KG1 (cell line): Measurements from ENCODE around the gene BLOC1S2.
"Not testable (repeated sequence)": the region's sequence is repeated elsewhere in the genome, so short reads cannot be mapped to it uniquely, and the experiment has no call there.

Experiments
- DNase-seq: peaks from one replicate; lab custom pipeline; 2025; lab: John Stamatoyannopoulos, UW

The BLOC1S2 gene

DNA sequence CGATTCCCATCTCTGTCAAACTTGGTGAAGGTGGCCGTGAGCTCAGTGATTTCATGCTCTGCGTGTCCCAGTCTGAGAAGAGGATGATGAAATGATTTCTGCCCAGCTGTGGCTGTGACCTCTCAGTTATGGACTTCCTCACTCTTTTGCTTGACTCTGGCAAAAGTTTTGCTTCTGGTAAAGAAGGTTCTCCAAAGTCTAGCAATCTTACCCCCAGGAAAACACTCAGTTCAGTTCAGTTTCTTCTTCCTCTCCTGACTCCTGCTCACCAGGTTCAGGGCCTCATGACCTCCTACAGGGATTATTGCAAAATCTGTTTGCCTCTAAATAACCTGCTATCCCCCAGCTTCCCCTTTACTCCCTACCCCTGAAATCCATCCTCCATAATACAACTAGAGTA is 4.9 kb upstream of the BLOC1S2 start:
- DNase-seq: no peak

DNA sequence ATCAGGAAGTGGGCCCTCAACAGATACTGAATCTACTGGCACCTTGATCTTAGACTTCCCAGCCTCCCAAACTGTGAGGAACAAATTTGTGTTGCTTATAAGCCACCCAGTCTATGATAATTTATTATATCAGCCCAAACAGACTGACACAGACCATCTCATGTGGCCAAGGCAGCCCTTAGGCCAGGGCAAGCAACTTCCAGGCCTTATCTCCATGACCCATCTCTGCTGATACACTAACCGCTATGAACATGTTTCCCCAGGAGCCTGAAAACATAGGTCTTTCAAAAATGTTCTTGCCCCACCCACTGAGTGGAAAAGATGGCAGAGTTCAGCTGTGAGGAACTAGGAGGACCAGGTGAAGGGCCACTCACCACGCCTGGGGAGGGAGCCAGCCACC is 3.2 kb upstream of the BLOC1S2 start:
- no peak for DNase-seq

DNA sequence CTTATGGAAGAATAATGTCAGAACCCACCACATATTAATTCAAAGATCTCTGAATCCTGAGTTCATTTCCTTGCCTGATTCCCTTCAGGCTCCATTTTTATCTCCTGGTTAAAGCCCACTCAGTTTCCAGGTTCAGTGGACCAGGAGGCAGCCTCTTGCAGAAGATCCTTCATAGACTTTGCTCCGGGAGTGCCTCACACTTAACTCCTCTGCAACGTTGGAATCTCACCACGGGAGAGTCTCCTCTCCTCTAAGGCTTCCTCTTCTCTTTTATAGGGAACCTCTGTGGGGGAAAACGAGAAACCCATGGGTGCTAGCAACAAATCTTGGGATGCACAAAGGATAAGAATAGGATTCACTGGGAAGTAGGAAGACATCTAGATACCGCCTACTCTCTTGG is 1.7 kb upstream of the BLOC1S2 start:
- DNase-seq: no peak

DNA sequence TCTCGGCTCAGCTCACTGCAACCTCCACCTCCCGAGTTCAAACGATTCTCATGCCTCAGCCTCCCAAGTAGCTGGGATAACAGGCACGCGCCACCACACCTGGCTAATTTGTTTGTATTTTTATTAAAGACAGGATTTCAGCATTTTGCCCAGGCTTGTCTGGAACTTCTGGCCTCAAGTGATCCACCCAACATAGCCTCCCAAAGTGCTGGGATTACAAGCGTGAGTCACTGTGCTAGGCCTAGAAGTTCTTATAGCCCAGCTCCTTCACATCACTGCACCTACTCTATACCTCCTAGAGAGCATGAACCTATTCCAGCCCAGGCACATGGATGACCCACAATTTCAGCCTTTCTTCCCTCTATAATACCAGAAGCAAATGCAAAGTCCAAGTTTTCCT is 1.3 kb upstream of the BLOC1S2 start:
- DNase-seq: no peak

DNA sequence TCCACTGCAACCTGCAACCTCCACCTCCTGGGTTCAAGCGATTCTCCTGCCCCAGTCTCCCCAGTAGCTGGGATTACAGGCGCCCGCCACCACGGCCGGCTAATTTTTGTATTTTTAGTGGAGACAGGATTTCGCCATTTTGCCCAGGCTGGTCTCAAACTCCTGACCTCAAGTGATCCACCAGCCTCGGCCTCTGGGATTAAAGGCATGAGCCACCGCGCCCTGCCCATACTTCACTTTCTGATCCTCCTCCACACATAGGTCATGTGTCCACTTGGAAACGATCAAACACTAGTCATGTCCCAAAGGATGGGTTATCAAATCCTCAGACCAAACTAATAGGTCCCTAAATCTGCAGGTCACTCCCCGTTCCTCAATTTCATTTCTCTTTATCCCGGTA is 1.2 kb downstream of the BLOC1S2 start:
- not testable (repeated sequence) for DNase-seq

DNA sequence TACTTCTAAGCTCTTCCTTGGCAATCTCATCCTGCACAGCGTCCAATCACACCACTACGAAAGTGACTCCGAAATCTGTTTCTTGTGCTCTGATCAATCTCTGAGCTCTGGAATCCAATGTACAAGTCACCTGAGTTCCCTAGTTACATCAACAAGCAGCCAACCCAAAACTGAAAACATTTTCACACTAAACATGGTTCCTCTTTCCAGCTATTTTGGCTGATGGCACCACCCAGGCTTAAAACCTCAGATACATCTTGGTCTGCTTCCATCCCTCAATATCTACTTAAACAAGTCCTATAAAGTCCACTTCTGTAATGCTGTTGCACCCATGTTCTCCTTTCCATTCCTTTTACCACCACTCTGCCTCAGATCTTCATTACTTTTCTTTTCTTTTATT is 3.6 kb downstream of the BLOC1S2 start:
- no peak for DNase-seq

DNA sequence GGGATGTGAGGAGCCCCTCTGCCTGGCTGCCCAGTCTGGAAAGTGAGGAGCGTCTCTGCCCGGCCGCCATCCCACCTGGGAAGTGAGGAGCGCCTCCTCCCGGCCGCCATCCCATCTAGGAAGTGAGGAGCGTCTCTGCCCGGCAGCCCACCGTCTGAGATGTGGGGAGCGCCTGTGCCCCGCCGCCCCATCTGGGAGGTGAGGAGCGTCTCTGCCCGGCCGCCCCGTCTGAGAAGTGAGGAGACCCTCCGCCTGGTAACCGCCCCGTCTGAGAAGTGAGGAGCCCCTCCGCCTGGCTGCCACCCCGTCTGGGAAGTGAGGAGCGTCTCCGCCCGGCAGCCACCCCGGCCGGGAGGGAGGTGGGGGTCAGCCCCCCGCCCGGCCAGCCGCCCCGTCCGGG is 9.5 kb downstream of the BLOC1S2 start:
- DNase-seq: not testable (repeated sequence)

DNA sequence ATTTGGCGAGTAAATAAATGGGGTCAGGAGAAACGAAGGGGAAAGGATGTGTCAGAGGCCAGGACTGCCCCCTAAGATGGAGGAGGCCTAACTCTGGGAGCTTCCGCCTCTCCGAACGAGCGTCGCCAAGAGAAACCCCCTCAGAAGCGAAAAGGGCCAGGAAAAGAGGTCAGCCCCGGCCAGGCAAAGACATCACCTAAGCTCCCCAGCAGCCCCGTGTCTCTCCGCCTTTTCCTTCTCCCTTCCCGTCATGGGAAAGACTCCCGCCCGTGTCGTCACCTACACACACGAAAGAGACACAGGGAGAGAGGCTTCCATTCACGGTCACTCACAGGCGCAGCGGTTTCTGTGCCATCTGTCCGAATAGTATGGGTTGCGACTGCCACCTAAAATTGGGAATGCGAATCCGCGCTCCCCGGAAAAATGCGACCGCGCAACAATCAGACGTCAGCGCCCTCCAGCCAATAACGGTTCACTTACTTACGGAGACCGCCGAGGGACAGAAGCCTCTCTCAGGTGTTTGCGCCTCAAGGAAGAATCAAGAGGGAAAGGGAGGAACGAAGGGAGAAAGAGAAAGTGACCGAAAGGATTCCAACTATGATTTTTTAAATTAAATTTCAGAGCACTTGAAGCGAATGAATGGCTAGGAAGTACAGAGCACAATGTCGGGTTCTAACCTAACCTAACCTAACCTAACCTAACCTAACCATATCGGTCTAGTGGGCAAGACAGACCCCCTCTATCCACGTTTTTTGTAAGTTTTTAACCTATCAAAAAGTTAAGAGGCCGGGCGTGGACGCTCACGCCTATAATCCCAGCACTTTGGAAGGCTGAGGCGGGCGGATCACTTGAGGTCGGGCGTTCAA is 19.0 kb downstream of the BLOC1S2 start, which contains the start of gene CWF19L1:
Gene CWF19L1 (minus strand): TSS at position 400 of the 866 bp plus-strand sequence. CDS start 45 bp downstream, at position 355.
- DNase-seq: peak; percentile 26

DNA sequence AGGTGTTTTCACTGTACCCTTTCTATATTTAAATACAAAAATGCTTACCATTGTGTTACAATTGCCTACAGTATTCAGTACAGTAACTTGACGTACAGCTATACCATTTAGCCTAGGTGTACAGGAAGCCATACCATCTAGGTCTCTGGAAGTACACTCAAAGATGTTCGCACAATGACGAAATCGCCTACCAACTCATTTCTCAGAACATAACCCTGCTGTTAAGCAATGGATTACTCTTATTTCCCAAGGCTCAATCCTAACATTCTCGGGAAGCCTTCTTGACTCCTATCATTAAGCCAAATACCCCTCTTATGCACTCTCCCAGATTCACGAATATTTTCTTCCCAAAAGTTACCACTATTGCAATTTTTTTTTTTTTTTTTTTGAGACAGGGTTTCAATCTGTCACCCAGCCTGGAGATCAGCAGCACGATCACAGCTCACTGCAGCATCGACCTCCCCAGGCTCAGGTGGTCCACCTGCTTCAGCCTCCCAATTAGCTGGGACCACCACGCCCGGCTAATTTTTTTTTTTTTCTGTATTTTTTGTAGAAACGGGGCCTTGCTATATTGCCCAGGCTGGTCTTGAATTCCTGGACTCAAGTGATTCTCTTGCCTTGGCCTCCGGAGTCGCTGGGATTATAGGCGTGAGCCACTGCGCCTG is 20.5 kb downstream of the BLOC1S2 start:
- DNase-seq: no peak

DNA sequence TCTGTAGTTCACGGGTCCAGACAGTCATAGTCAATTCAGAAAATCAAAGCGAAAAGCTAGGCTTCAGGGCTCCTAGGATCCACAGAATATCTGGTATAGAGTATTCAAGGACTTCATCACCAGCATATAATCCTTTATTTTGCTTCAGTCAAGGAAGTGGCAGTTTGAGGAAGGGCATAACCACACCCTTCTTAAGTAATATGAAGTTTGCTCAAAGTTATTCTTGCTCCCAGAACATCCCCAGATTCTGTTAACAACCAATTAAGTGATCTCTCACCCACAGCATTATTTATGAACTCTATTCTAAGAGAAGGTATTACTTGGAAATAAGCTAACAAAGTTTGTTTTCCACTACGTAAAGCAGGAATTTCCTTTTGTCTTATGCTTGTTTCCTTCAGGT is 32.3 kb downstream of the BLOC1S2 start:
- DNase-seq: no peak

DNA sequence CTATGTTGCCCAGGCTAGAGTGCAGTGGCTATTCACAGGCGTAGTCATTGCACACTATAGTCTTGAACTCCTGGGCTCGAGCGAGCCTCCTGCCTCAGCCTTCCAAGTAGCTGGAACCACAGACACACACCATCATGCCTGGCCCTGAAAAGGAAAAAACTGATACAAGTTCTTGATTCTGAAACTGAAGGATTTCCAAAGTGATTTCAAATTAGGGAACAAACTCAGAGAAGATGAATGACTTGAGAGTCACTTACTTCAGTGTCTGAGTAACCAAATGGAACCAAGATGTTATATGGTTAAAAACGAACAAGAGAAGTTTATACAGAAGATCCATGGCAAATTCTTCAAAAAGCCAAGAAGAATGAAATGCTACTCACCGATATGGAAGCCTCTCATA is 33.4 kb downstream of the BLOC1S2 start:
- no peak for DNase-seq

DNA sequence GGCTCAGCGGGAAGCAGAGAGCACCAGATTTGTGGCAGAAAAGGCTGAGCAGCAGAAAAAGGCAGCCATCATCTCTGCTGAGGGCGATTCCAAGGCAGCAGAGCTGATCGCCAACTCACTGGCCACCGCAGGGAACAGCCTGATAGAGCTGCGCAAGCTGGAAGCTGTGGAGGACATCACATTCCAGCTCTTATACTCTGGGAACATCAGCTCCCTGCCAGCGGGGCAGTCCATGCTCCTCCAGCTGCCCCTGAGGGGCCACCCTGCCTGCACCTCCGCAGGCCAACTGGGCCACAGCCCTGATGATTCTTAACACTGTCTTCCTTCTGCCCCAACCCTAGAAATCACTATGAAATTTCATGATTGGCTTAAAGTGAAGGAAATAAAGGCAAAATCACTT is 37.7 kb downstream of the BLOC1S2 start:
- no peak for DNase-seq

DNA sequence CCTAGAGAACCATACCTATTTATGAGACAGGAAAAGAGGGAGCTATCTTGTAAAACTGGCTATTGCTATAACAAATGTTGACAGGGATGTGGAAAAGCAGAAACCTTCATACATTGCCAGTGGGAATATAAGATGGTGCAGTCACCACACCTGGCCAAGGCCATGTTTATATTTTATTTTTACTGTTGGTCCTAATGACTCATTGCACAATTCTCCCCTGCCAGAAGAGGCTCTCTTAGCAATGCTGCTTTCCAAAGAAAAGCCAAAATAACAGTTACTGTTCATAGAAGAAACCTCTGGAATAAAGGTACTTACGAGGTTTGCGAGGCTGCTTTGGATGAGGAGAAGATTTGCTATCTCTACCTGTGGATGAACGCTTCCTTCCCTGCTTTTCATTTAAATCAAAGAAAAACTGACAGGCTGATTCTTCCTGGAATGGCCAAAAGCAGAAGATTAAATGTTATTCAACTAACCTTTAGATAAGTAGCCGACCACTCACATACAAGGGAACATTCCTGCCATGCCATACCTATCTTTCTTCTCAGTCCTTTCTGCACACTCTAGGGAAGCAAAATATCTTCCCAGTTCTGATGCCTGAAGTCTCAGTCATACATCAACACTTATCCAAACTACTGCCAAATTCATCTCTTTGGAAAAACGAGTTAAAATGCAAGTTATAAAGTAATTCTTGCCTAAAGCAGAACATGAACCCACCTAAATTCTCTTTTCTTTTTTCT is 40.8 kb downstream of the BLOC1S2 start:
- DNase-seq: no peak

DNA sequence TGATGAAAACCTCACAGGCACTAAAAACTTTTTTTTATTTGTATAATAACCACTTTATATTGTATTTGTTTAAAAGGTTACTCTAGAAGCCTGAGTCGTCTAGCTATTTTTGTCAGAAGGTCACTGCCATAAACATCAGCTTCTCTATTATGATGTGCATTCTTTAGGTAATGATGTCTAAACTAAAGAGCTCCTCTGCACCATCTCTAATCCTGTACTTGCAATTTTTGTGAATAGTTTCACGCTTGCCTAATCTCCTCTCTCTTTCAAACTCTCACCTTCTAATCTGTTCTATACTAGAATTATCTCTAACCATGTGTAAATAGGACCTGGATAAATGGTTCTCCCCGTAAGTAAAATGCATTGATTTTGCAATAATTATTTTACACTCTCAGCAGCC is 46.6 kb downstream of the BLOC1S2 start:
- DNase-seq: no peak

DNA sequence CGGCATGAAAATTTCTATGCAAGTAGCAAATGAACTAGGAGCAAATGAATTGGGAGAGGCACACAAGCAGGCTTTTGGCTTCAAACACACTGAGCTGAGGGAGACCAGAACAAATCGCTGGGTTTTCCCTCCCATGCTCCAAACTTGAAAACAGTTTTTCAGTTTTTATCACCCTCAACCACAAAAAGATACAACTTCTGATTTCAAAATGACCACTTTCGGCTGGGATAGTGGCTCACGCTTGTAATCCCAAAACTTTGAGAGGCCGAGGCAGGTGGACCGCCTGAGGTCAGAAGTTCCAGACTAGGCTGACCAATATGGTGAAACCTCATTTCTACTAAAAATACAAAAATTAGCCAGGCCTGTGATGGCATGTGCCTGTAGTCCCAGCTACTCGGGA is 48.1 kb downstream of the BLOC1S2 start:
- DNase-seq: no peak

DNA sequence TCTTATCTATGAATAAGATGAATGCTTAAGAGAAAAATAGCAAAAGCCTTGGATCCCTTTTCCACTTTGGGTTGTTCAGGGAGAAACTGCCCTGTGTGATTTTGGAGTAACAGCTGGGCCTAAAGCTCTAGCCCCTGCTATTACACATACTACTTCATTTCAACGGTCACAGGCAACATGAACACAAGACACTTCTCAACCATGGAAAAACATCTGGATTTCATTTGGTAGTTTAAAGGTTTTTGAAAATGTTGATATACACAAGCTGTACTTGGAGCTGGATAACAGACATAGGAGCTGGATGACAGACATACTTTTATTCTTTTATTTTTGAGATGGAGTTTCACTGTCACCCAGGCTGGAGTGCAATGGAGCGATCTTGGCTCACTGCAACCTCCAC is 54.4 kb downstream of the BLOC1S2 start:
- no peak for DNase-seq

DNA sequence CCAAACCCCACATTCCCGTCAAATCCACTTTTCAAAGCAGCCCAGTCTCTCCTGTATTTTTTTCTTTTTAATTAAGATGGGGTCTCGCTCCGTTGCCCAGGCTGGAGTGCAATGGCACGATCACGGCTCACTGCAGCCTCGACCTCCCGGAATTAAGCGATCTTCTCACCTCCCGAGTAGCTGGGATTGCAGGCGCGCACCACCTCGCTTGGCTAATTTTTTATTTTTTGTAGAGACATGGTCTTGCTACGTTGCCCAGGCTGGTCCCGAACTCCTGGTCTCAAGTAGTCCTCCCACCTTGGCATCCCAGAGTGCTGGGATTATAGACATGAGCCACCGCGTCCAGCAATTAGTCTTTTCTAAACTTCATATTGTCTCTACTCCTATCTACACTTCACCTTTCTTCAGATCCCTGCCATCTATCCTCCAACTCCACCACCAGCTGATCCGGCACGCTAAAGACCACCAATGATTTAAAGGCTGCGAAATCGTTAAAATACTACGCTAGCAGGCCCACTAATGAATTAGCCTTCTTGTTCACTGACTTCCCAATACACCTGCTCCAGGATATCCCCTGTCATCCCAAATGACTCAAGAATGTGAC is 56.6 kb downstream of the BLOC1S2 start:
- no peak for DNase-seq

DNA sequence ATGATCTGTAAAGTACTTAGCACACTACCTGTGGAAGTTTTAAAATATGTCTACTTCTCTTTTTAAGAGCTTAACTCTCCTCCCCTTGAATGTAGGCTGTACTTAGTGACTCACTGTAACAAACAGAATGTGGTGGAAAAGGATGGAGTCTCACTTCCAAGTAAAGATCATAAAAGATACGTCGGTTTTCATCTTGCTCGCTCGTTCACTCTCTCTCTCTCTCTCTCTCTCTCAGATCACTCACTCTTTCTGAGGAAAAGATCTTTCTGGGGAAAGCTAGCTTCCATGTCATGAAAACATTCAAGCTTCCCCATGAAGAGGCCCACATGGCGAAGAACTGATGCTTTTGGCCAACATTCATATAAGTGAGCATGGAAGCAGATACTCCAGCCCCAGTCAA is 62.6 kb downstream of the BLOC1S2 start:
- DNase-seq: no peak
